ENCODE measurements around the gene LRRC8D.

The LRRC8D gene

GRCh38 chr1:89827330-89827729 lies 6.5 kb downstream of the LRRC8D start:
- TF ChIP-seq, protein P1, sequence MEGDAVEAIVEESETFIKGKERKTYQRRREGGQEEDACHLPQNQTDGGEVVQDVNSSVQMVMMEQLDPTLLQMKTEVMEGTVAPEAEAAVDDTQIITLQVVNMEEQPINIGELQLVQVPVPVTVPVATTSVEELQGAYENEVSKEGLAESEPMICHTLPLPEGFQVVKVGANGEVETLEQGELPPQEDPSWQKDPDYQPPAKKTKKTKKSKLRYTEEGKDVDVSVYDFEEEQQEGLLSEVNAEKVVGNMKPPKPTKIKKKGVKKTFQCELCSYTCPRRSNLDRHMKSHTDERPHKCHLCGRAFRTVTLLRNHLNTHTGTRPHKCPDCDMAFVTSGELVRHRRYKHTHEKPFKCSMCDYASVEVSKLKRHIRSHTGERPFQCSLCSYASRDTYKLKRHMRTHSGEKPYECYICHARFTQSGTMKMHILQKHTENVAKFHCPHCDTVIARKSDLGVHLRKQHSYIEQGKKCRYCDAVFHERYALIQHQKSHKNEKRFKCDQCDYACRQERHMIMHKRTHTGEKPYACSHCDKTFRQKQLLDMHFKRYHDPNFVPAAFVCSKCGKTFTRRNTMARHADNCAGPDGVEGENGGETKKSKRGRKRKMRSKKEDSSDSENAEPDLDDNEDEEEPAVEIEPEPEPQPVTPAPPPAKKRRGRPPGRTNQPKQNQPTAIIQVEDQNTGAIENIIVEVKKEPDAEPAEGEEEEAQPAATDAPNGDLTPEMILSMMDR (conservative IDR thresholded peaks at IDR 0.05; ENCODE audit: low read length), result no peak
- no peak overlapping the region for H3K4me3 ChIP-seq (ENCODE audit: low read length)
- DNase-seq (ENCODE audit: low read depth), result no peak

DNA sequence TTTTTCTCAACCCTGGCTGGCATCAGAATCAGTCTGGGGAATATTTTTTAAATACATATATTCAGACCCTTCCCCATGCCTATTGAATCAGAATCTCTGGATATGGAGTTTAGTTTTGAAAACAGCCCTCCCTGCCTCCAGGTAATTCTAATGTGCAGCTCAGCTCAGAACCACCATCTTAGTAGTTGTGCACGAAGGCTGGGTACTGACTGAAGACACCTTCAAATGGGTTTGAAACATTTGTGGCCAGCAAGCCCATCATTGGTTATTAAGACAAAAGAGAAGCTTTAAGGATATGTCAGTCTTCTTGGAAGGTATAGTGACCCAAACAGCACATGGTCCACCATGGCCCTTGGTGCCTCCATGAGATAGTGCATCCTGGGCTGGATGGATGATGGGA lies 7.1 kb downstream of the LRRC8D start:
- TF ChIP-seq, protein P1 (conservative IDR thresholded peaks at IDR 0.05; ENCODE audit: low read length), result no peak
- H3K4me3 ChIP-seq (ENCODE audit: low read length), result no peak overlapping the region
- no peak for DNase-seq (ENCODE audit: low read depth)

GRCh38 chr1:89829186-89829585 lies 8.4 kb downstream of the LRRC8D start:
- TF ChIP-seq, protein P1 (conservative IDR thresholded peaks at IDR 0.05; ENCODE audit: low read length), result no peak
- no peak overlapping the region for H3K4me3 ChIP-seq (ENCODE audit: low read length)
- DNase-seq (ENCODE audit: low read depth), result no peak

DNA sequence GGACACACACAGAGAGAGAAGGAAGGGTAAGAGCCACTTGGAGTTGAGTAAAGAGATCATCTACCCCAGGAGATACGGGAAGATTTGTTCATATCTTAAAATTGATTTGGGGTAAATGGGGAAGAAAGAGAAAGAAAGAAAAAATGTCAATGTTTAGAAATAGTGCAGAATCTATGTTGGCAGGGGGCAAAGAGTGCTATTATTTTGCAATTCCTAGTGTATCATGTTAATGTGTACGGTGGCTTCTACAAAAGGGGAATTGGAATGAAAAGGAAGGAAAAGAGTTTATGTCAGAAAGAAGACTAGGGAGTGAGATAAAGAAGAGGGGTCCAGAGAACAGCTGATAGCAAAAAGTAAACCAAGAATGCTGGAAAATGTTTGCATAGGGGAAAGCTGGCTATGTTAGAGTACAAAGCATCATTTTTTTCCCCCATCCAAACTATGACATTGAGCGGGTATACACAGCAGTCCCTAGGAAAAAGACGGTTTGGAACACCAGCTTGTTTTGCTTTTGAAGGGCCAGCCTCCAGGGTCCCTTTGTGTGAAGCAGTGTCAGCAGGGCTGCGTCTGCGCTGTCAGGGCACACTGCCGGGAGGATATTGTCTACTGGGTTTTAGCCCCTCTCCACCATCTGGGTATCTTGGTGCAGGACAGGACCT lies 10.8 kb downstream of the LRRC8D start:
- DNase-seq (ENCODE audit: low read depth), result no peak
- no peak overlapping the region for H3K4me3 ChIP-seq (ENCODE audit: low read length)
- TF ChIP-seq, protein P1 (conservative IDR thresholded peaks at IDR 0.05; ENCODE audit: low read length), result no peak

DNA sequence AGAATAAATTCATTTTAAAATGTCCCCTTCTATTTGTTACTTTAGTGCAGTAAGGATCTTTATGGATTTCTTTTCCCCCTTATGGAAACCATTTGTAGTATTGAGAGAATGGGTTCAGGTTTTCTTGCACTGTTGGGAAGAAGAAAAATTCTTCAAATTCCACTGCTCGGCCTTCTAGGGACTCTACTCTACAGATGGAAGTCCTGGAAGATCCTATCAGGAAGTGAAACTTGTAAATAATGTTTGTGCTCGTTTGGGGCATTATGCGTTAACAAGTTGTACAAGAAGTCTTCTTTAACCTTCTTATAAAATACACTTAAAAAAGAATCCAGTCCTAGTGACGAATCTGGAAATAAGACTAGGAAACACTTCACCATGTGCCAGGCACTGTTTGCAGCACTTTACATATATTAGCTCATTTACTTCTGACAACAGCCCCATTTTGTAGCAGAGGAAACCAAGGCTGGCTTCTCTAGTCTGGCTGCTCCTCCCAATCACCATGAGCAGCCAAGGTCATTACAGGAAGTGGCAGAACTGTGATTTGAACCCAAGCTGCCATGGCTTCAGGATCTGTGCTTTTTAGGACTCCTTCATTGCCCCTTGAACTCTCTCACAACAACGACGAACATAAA lies 11.8 kb downstream of the LRRC8D start:
- no peak for DNase-seq (ENCODE audit: low read depth)
- no peak overlapping the region for H3K4me3 ChIP-seq (ENCODE audit: low read length)
- TF ChIP-seq, protein P1 (conservative IDR thresholded peaks at IDR 0.05; ENCODE audit: low read length), result no peak

DNA sequence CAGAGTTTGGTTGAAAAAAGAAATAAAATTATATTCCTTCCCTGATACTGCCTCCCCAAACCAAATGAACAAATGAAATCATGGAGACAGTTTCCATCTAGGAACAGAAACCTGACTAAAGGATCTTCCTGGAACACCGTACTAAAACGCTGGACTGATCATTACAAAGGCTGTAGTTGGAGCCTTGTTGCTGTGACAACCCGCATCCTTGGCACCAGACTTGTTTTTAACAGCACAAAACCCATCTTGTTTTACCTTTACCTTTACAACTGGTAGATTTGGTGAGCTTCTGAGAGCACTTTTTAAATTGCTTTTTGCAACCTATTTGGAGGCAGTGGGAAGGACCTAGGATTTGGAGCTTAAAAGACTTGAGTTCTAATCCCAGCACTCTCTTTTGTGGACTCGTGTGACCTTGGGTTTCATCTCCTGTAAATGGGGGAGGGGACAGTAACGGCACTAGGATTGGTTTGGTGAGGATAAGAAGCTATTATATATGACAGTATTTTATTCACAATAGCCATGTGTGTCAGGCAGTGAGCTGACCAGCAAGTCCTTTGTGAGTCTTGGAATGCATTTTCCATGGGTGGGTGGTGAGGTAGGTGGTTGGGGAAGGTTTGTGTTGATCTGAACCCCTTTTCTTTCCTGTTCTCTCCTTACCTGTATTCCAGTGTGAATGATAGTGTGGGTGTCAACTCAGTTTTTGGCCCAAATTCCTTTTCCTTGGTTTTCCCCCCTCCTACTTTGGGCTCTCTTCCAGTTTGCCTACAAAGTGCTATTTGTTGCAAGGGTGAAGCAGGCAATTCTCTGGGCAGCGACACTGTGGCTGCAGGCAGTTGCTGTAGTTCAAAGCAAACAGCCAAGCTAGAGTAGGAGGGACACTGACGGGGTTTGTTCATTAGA lies 12.6 kb downstream of the LRRC8D start:
- no peak overlapping the region for H3K4me3 ChIP-seq (ENCODE audit: low read length)
- no peak for DNase-seq (ENCODE audit: low read depth)
- TF ChIP-seq, protein P1 (conservative IDR thresholded peaks at IDR 0.05; ENCODE audit: low read length), result no peak

Measured in AG10803 (cell line).